Measurements from ENCODE around the gene SAMD1. TPM values are rescaled to one million over a fixed set of nuclear protein-coding genes. Genes with fewer than 3 reads are reported as not detected.
"Not testable (repeated sequence)": the region's sequence is repeated elsewhere in the genome, so short reads cannot be mapped to it uniquely, and the experiment has no call there.

Gene SAMD1
- total RNA-seq, 3 donors from 2014 or later (not counting 1 experiment from before 2014, with no cell fraction given): 30.8 to 33.0 (median 30.9) TPM

GRCh38 chr19:14053032-14053431 lies 37.5 kb downstream of the SAMD1 start:
- no peaks in the 10 kb centered on the region for H3K9me3 ChIP-seq (ENCODE audit: control insufficient read depth, insufficient read depth, low read length)
- TF ChIP-seq CTCF (IDR thresholded peaks at IDR 0.05): no peak
- Mint-ChIP-seq H3K4me1 (peaks cover under 1 to 22% of the 10 kb centered on the region in 2 donors), H3K4me3 (no peak overlapping the region), H3K36me3 (no peaks in the 10 kb centered on the region), H3K27me3 (ENCODE audit: low read depth in 2 of 2) (peaks cover 3 to 5% of the 10 kb centered on the region in 2 donors), H3K9me3 (no peaks in the 10 kb centered on the region), H3K27ac (peak overlapping the region in 1 of 2 donors; percentile 56)
- H3K27me3 ChIP-seq (ENCODE audit: control insufficient read depth, insufficient read depth, low read length): peaks cover 5% of the 10 kb centered on the region
- DNase-seq (no peak), ATAC-seq (no peak)
- H3K36me3 ChIP-seq (ENCODE audit: control insufficient read depth, insufficient read depth, low read length): peaks cover 43% of the 10 kb centered on the region
- intact Hi-C loops (cut with micrococcal nuclease): no loop called here
- WGBS (ENCODE audit: insufficient coverage): 94% methylated on average over 3 of the region's 3 CpGs
- peaks cover 9% of the 10 kb centered on the region for H3K4me1 ChIP-seq (ENCODE audit: control insufficient read depth, insufficient read depth, low read length)
- H3K4me3 ChIP-seq (ENCODE audit: low read length): no peak overlapping the region
- H3K27ac ChIP-seq (ENCODE audit: low read length): no peak overlapping the region

DNA sequence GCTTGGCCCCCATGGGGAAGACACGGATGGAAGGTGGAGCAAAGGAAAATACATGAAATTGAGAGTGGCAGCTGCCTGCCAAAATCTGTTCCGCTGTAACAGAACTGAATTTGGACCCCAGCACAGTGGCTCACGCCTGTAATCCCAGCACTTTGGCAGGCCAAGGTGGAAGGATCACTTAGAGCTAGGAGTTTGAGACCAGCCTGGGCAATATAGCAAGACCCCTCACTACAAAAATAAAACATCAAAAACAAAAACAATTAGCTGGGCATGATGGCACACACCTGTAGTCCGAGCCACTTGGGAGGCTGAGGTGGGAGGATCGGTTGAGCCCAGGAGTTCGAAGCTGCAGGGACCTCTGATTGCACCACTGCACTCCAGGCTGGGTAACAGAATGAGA lies 38.1 kb downstream of the SAMD1 start:
- no peaks in the 10 kb centered on the region for H3K9me3 ChIP-seq (ENCODE audit: control insufficient read depth, insufficient read depth, low read length)
- Mint-ChIP-seq H3K27me3 (ENCODE audit: low read depth in 2 of 2) (no peaks in the 10 kb centered on the region), H3K27ac (peak overlapping the region; percentile 56 to 74), H3K4me1 (peaks cover 0 to 17% of the 10 kb centered on the region in 2 donors), H3K9me3 (no peaks in the 10 kb centered on the region), H3K4me3 (no peak overlapping the region), H3K36me3 (no peaks in the 10 kb centered on the region)
- ATAC-seq (no peak), DNase-seq (no peak)
- H3K36me3 ChIP-seq (ENCODE audit: control insufficient read depth, insufficient read depth, low read length): peaks cover 46% of the 10 kb centered on the region
- H3K4me1 ChIP-seq (ENCODE audit: control insufficient read depth, insufficient read depth, low read length): peaks cover 4% of the 10 kb centered on the region
- no peak overlapping the region for H3K4me3 ChIP-seq (ENCODE audit: low read length)
- intact Hi-C loops (cut with micrococcal nuclease): no loop called here
- no peak overlapping the region for H3K27ac ChIP-seq (ENCODE audit: low read length)
- no peaks in the 10 kb centered on the region for H3K27me3 ChIP-seq (ENCODE audit: control insufficient read depth, insufficient read depth, low read length)
- 94% methylated on average over 6 of the region's 6 CpGs for WGBS (ENCODE audit: insufficient coverage)
- TF ChIP-seq CTCF (IDR thresholded peaks at IDR 0.05): no peak

DNA sequence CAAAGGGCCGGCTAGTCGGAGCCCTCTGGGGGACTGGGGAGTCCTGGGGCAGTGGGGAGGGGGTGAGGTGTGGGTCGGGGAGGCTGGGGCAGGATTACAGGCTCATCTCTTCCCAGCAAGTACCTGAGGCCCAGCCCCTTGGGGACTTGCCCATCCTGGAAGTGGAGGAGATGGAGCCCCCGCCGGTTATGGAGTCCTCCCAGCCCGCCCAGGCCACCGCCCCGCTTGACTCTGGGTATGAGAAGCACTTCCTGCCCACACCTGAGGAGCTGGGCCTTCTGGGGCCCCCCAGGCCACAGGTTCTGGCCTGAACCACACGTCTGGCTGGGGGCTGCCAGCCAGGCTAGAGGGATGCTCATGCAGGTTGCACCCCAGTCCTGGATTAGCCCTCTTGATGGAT lies 38.6 kb downstream of the SAMD1 start:
- 90% methylated on average over 9 of the region's 9 CpGs for WGBS (ENCODE audit: insufficient coverage)

DNA sequence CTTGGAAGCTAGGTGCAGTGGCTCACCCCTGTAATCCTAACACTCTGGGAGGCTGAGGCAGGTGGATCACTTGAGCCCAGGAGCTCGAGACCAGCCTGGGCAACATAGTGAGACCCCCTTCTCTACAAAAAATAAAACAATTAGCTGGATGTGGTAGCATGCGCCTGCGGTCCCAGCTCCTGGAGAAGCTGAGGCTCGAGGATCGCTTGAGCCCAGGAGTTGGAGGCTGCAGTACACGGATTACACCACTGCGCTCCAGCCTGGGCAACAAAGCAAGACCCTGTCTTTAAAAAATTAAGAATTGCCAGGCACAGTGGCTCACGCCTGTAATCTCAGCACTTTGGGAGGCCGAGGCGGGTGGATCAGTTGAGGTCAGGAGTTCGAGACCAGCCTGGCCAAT lies 39.6 kb downstream of the SAMD1 start:
- H3K4me1 ChIP-seq (ENCODE audit: control insufficient read depth, insufficient read depth, low read length); H3K27me3 Mint-ChIP-seq (ENCODE audit: low read depth in 2 of 2); H3K4me3 Mint-ChIP-seq; H3K27ac ChIP-seq (ENCODE audit: low read length); H3K36me3 Mint-ChIP-seq; intact Hi-C loops (cut with micrococcal nuclease); DNase-seq; H3K4me3 ChIP-seq (ENCODE audit: low read length); ATAC-seq; H3K27me3 ChIP-seq (ENCODE audit: control insufficient read depth, insufficient read depth, low read length); H3K27ac Mint-ChIP-seq; H3K9me3 Mint-ChIP-seq; H3K9me3 ChIP-seq (ENCODE audit: control insufficient read depth, insufficient read depth, low read length): not testable (repeated sequence)
- peaks cover 0 to 17% of the 10 kb centered on the region in 2 donors for H3K4me1 Mint-ChIP-seq
- WGBS (ENCODE audit: insufficient coverage): 96% methylated on average over 11 of the region's 11 CpGs
- peaks cover 52% of the 10 kb centered on the region for H3K36me3 ChIP-seq (ENCODE audit: control insufficient read depth, insufficient read depth, low read length)

More for the DNA sequence above, 38.6 kb downstream of the SAMD1 start:
- no peak for TF ChIP-seq CTCF (IDR thresholded peaks at IDR 0.05)
- peaks cover 0 to 17% of the 10 kb centered on the region in 2 donors for H3K4me1 Mint-ChIP-seq
- no peaks in the 10 kb centered on the region for H3K9me3 ChIP-seq (ENCODE audit: control insufficient read depth, insufficient read depth, low read length)
- intact Hi-C loops (cut with micrococcal nuclease): no loop called here
- H3K4me3 Mint-ChIP-seq: no peak overlapping the region
- no peak overlapping the region for H3K4me3 ChIP-seq (ENCODE audit: low read length)
- H3K27me3 Mint-ChIP-seq (ENCODE audit: low read depth in 2 of 2): no peaks in the 10 kb centered on the region
- H3K9me3 Mint-ChIP-seq: no peaks in the 10 kb centered on the region
- peaks cover 46% of the 10 kb centered on the region for H3K36me3 ChIP-seq (ENCODE audit: control insufficient read depth, insufficient read depth, low read length)
- H3K4me1 ChIP-seq (ENCODE audit: control insufficient read depth, insufficient read depth, low read length): peaks cover under 1% of the 10 kb centered on the region
- H3K27me3 ChIP-seq (ENCODE audit: control insufficient read depth, insufficient read depth, low read length): no peaks in the 10 kb centered on the region
- peak overlapping the region; percentile 56 to 74 for H3K27ac Mint-ChIP-seq
- no peaks in the 10 kb centered on the region for H3K36me3 Mint-ChIP-seq
- ATAC-seq: no peak
- no peak for DNase-seq
- H3K27ac ChIP-seq (ENCODE audit: low read length): no peak overlapping the region
